ENCODE data around the gene SUCLA2. TPM values are rescaled to one million over a fixed set of nuclear protein-coding genes. Genes with fewer than 3 reads are reported as not detected.

SUCLA2 gene
- total RNA-seq, 1 experiment from 2014 or later: 53.9 TPM

DNA sequence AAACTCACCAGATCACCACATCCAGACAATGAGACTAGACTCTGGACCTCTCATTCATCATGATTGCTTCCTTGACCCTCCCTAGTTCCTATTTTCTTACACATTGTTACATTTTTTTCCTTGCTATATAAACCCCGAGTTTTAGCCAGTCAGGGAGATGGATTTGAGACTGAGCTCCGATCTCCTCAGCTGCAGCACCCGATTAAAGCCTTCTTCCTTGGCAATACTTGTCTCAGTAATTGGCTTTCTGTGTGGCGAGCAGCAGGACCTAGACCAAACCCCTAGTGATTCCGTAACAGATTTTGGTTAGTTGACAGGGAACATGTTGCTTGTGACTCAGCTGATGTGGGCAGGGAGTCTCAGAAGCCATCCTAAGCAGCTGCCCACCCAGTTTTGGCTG is 44.0 kb downstream of the SUCLA2 start:
- Histone ChIP-seq H4K20me1 (ENCODE audit: control insufficient read depth, insufficient read depth, insufficient read length) (no peaks in the 10 kb centered on the region), H3T11ph (ENCODE audit: low read length) (no peak overlapping the region), H3K23ac (ENCODE audit: insufficient read length, low read depth, low read length) (no peak overlapping the region), H3K9me3 (ENCODE audit: control insufficient read depth, low read depth, low read length) (peaks cover 37% of the 10 kb centered on the region), H3K4ac (ENCODE audit: low read depth, low read length) (no peak overlapping the region), H2BK20ac (ENCODE audit: low read depth, low read length, poor library complexity, severe bottlenecking) (no peak overlapping the region), H3K79me1 (ENCODE audit: insufficient read depth, low read depth, low read length, poor library complexity, severe bottlenecking) (no peaks in the 10 kb centered on the region), H3K27me3 (ENCODE audit: insufficient read depth, low read length) (no peaks in the 10 kb centered on the region), H3K27ac (ENCODE audit: insufficient read length, low read depth, low read length) (no peak overlapping the region), H2BK120ac (ENCODE audit: low read depth, low read length, poor library complexity, severe bottlenecking) (no peak overlapping the region), H2BK12ac (ENCODE audit: insufficient read length, low read depth, low read length) (no peak overlapping the region), H2BK15ac (ENCODE audit: low read depth, low read length) (no peak overlapping the region), H2BK5ac (ENCODE audit: insufficient read length, low read length) (no peak overlapping the region), H3K23me2 (ENCODE audit: insufficient read length, low read depth, low read length, poor library complexity, severe bottlenecking) (no peaks in the 10 kb centered on the region), H2AK5ac (ENCODE audit: insufficient read length, low read length) (no peak overlapping the region), H3K79me2 (ENCODE audit: insufficient read depth, low read length) (no peaks in the 10 kb centered on the region), H3K4me1 (ENCODE audit: insufficient read depth, low read length) (no peaks in the 10 kb centered on the region), H3K4me2 (ENCODE audit: insufficient read depth, insufficient read length, low read length) (no peak overlapping the region), H2AFZ (ENCODE audit: low read length) (no peak overlapping the region), H3K9ac (ENCODE audit: extremely low read depth, insufficient read length, low read length) (no peak overlapping the region), H4K5ac (ENCODE audit: insufficient read length, low read depth, low read length) (no peak overlapping the region), H4K8ac (replicated peaks; ENCODE audit: insufficient read length, low read depth, low read length) (no peak overlapping the region), H3K56ac (ENCODE audit: insufficient read length, low read depth, low read length) (no peak overlapping the region), H4K91ac (ENCODE audit: insufficient read length, low read depth, low read length) (no peak overlapping the region), H3K18ac (ENCODE audit: insufficient read length, low read depth, low read length) (no peak overlapping the region), H3K14ac (ENCODE audit: insufficient read depth, low read length) (no peak overlapping the region)
- H3K4me1 Mint-ChIP-seq: no peaks in the 10 kb centered on the region
- no peaks in the 10 kb centered on the region; the same call in none of the 2 replicates for H3K27me3 Mint-ChIP-seq (ENCODE audit: low read depth)
- no peak overlapping the region; a peak in 1 of 7 replicates for H3K27ac Mint-ChIP-seq
- DNase-seq: no peak
- no peak overlapping the region for H3K4me3 Mint-ChIP-seq
- WGBS (ENCODE audit: extremely low coverage, insufficient read length, low lambda C conversion rate): no CpG with 5 or more reads among the region's 5 CpGs
- H3K36me3 Mint-ChIP-seq (ENCODE audit: insufficient read depth in 1 of 3, low read depth in 3 of 3): peaks cover 75 to 86% (median 83%) of the 10 kb centered on the region in 3 experiments
- peaks cover 64 to 65% of the 10 kb centered on the region in 2 experiments for H3K9me3 Mint-ChIP-seq
- TF ChIP-seq, protein P1, sequence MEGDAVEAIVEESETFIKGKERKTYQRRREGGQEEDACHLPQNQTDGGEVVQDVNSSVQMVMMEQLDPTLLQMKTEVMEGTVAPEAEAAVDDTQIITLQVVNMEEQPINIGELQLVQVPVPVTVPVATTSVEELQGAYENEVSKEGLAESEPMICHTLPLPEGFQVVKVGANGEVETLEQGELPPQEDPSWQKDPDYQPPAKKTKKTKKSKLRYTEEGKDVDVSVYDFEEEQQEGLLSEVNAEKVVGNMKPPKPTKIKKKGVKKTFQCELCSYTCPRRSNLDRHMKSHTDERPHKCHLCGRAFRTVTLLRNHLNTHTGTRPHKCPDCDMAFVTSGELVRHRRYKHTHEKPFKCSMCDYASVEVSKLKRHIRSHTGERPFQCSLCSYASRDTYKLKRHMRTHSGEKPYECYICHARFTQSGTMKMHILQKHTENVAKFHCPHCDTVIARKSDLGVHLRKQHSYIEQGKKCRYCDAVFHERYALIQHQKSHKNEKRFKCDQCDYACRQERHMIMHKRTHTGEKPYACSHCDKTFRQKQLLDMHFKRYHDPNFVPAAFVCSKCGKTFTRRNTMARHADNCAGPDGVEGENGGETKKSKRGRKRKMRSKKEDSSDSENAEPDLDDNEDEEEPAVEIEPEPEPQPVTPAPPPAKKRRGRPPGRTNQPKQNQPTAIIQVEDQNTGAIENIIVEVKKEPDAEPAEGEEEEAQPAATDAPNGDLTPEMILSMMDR (conservative IDR thresholded peaks at IDR 0.05): no peak

Data from H9 (cell line).